Ovary (tissue), 9 donors: ENCODE data around the gene GRIA4. TPM values are rescaled to one million over a fixed set of nuclear protein-coding genes. Genes with fewer than 3 reads are reported as not detected.

ENCODE experiments used
- DNase-seq, 5 donors: peaks; one replicate each; pipeline ENCODE4 v3.0.0-alpha.2; 2019 to 2020
- H3K27ac ChIP-seq, 2 donors: fragments of 200-600 bp; one replicate each; pipeline versions ENCODE4 v1.5.1 to v1.8.0; 2019 to 2022
- H3K27me3 ChIP-seq: fragments of 200-600 bp; one replicate; pipeline ENCODE4 v1.8.0; 2022
- H3K36me3 ChIP-seq: fragments of 200-600 bp; sonication (generic); one replicate; pipeline ENCODE4 v1.5.1; 2019
- H3K4me1 ChIP-seq: one replicate; pipeline ENCODE4 v1.8.1; 2013; ENCODE audit warnings: mild to moderate bottlenecking, moderate library complexity; ENCODE audit not compliant: insufficient read depth
- H3K4me3 ChIP-seq: fragments of 200-600 bp; sonication (generic); one replicate; pipeline ENCODE4 v1.5.1; 2017
- H3K9me3 ChIP-seq, 2 donors: fragments of 200-600 bp in 1 of 2; sonication (generic) in 1 of 2; one replicate each; pipeline versions ENCODE4 v1.5.1 to v1.8.1; 2013 to 2019; ENCODE audit warnings: mild to moderate bottlenecking in 1 of 2, moderate library complexity in 1 of 2
- EP300 ChIP-seq: sonication (generic); formaldehyde crosslinking; IDR thresholded peaks from one replicate; pipeline ENCODE4 v1.6.1; 2017; ENCODE audit warnings: antibody characterized with exemption
- POLR2A ChIP-seq: fragments of 450-650 bp; IDR thresholded peaks from one replicate; pipeline ENCODE4 v1.6.1; 2017; ENCODE audit warnings: antibody characterized with exemption, mild to moderate bottlenecking, moderate library complexity
- WGBS, 3 donors: extraction: QIAGEN DNeasy Blood & Tissue Kit in 1 of 3; methylation state at CpG; one replicate each; pipeline versions ENCODE4 v1.1.5 to v1.1.7; 2013 to 2017; 5-methylcytosine and 5-hydroxymethylcytosine counted together
- intact Hi-C, 4 donors: fragments of 100-400 bp; cut with DNase I; formaldehyde crosslinking; loops; one replicate each; pipeline versions ENCODE4 v1.11.0 to v1.15.1; 2022 to 2023
- polyA plus RNA-seq, 2 donors: library from polyadenylated mRNA; stranded (reverse); fragments of 200-250 nt in 1 of 2; fragments of 350-450 nt in 1 of 2; fragmentation: Illumina TruSeq in 1 of 2; extraction: RNeasy Lipid Tissue Mini Kit (QIAGEN cat#74804) in 1 of 2; gene quantifications; one replicate each; pipeline ENCODE4 v1.2.3, GENCODE V29; 2013 to 2014
- total RNA-seq, 7 donors: library from RNA; depleted of rRNA in 2 of 7; stranded (reverse); fragments of >200 nt in 2 of 7; fragmentation: NEBNext Ultra II Directional in 3 of 7; extraction: Animal tissue kit (Norgen Biotek cat#: 25700) in 3 of 7; gene quantifications; one replicate each; pipeline versions ENCODE4 v1.1.0 to v1.2.4, GENCODE V29; 2016 to 2023
- TF ChIP-seq, protein P1 (sequence below), 3 donors: fragments of 450-650 bp in 2 of 3; fragments of 200-600 bp in 1 of 3; IDR thresholded peaks; one replicate each; pipeline versions ENCODE4 v1.5.1 to v1.8.0; 2016 to 2022; ENCODE audit warnings: antibody characterized with exemption in 3 of 3, mild to moderate bottlenecking in 1 of 3
- donor health status: DM: no; HTN: no; CAD: no; lungs with moderate emphysema.
- donor health status: DM: no; HTN: no; CAD: no.
- donor health status: Bipolar disorder and iron deficiency.
- donor health status: DM: yes; HTN: yes; CAD: no.
- donor health status: DM: no; HTN: no; CAD: no.
- donor health status: DM: yes; HTN: yes; CAD: no.

The GRIA4 gene
- total and polyA plus RNA-seq, 9 donors = 0.07 to 1.1 (median 0.26) TPM; not detected in 3

DNA sequence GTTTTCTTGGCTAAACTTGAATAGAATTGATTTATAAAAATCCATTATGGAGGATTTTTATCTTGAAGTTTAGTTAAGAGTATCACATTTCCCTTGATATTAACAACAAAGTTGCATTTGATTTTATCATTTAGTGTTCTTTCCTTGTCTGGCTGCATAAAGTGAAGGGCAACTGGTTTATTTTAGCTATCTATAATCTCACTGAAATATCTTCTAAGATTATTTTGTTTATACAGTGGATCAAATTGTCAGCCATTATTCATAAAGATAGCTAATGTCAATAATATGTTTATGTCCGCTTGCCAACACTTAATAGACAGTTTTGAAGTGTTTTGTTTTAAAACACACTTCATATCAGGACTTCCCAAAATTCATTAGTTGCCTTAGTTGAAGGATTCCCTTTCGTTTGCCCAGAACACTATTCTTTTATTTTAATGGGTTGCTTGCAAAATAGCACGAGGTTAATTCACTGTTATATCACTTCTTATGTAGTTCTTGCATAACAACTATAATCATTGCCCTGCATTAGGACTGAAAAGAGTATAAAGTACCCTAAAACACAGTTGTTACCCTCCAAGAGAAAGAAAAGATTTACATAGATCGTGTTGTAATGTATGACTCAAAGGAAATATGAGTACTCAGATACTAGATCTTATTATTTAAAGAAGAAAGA, 339.2 kb downstream of the GRIA4 start:
- H3K4me1 ChIP-seq = no peaks in the 10 kb centered on the region
- no peaks in the 10 kb centered on the region for H3K9me3 ChIP-seq
- 68 to 81% (median 73%) methylated on average over 4 of the region's 4 CpGs for WGBS, 3 donors
- TF ChIP-seq, protein P1, sequence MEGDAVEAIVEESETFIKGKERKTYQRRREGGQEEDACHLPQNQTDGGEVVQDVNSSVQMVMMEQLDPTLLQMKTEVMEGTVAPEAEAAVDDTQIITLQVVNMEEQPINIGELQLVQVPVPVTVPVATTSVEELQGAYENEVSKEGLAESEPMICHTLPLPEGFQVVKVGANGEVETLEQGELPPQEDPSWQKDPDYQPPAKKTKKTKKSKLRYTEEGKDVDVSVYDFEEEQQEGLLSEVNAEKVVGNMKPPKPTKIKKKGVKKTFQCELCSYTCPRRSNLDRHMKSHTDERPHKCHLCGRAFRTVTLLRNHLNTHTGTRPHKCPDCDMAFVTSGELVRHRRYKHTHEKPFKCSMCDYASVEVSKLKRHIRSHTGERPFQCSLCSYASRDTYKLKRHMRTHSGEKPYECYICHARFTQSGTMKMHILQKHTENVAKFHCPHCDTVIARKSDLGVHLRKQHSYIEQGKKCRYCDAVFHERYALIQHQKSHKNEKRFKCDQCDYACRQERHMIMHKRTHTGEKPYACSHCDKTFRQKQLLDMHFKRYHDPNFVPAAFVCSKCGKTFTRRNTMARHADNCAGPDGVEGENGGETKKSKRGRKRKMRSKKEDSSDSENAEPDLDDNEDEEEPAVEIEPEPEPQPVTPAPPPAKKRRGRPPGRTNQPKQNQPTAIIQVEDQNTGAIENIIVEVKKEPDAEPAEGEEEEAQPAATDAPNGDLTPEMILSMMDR (IDR thresholded peaks at IDR 0.05) = no peak
- TF ChIP-seq EP300 = no peak
- TF ChIP-seq POLR2A = no peak
- H3K27me3 ChIP-seq = no peaks in the 10 kb centered on the region
- no peak overlapping the region for H3K4me3 ChIP-seq
- H3K36me3 ChIP-seq = no peaks in the 10 kb centered on the region
- DNase-seq = no peak
- no peak overlapping the region for H3K27ac ChIP-seq
- intact Hi-C loops = no loop called here

DNA sequence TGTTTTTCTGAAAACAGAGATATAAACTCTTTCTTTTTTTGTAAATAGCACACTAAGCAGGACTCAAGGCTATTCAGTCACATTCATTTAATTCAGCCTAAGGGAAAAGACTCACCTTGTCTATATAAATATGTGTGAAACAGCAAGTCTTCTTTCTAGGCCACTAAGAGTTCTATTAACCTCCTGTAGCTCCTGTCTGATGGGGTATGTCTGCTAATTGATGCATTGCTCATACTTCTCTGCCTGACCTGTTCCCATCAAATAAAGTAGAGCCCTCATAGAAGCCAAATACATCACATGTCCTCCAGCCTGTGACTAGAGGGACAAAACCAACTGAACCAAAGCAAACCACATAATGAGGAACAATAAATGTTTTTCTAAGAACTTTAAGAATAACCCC, 344.0 kb downstream of the GRIA4 start:
- TF ChIP-seq POLR2A = no peak
- no peak for TF ChIP-seq EP300
- TF ChIP-seq, protein P1 (IDR thresholded peaks at IDR 0.05) = no peak

DNA sequence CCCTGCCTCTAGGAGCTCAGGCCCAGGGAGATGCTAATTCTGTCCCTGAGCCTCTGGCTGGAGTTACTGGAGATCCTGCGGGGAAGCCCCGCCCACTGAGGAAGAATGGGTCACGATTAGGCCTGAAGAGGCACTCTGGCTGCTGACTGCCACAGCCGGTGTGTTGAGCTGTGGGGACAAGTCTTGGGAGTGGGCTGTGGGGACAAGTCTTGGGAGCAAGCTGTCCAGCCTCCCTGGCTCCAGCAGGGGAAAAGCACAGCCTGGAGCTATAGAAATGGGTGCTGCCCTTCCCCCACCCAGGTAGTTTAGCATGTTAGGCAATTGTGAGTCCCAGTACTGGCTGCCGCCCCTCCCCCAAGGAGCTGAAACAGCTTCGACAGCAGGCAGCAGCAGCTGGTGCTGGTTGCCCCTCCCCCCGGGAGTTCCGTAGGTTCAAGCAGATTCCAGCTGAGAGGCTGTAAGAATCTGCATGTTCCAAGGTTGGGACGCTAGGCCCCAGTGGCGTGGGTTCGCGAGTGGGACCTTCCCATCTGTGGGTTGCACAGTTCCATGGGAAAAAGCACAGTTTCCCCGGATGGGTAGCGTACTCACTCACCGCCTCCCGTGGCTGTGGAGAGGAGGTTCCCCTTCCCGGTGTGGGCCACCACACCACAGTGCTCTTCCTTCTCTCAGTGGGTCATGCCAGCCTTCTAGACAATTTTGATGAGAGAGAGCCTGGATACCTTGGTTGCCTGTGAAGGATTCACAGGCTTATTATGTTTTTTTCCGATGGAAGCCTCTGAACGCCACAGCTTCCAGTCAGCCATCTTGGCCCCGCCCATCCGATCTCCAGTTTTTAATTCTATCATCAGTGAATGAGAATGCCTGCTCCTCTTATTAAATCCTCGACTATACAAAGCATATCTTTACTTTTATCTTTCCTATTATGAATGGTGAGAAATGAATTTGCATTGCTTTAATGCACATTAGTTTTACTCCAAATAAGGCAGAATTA, 350.7 kb downstream of the GRIA4 start:
- Histone ChIP-seq H3K36me3 (no peaks in the 10 kb centered on the region), H3K4me1 (no peaks in the 10 kb centered on the region), H3K27me3 (no peaks in the 10 kb centered on the region), H3K9me3 (no peaks in the 10 kb centered on the region), H3K4me3 (no peak overlapping the region), H3K27ac (no peak overlapping the region)
- intact Hi-C loops = no loop called here
- no peak for DNase-seq
- TF ChIP-seq, protein P1 (IDR thresholded peaks at IDR 0.05) = no peak
- no peak for TF ChIP-seq EP300
- no peak for TF ChIP-seq POLR2A
- 85 to 88% (median 85%) methylated on average over 20 to 22 of the region's 22 CpGs for WGBS, 3 donors

More for the DNA sequence above, 344.0 kb downstream of the GRIA4 start:
- no peak for DNase-seq
- no peaks in the 10 kb centered on the region for H3K4me1 ChIP-seq
- intact Hi-C loops = no loop called here
- no peak overlapping the region for H3K4me3 ChIP-seq
- H3K36me3 ChIP-seq = no peaks in the 10 kb centered on the region
- H3K9me3 ChIP-seq = no peaks in the 10 kb centered on the region
- H3K27ac ChIP-seq = no peak overlapping the region
- H3K27me3 ChIP-seq = no peaks in the 10 kb centered on the region

DNA sequence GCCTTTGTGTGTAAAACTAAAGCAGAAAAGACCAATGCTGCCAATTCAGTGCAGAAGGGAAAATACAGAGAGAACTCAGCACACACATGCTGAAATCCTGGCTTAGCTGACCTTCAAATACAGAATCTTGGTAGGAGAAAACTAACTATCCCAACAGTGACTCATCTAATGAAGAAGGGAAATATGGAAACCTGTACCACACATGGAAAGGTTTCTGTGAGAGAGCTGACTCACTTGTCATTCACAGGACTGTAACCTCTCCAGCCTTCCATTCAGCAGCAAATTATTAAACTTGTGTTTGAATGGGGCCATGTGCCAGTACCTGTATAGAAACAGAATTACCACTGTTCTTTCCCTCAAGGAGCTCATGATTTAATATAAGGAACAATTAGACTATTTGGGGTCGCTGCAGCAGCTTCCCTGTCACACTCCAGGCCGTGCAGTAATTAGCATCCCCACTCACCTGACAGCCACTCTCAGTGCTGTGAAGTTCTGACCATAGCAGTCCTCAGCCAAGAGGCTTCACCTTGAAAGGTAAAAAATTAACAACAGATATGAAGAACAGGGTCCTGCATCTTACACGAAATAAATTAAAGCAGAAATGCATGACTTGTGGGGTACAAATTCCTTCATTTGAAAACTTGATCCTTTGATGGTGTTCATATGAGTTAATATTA, 358.3 kb downstream of the GRIA4 start:
- Histone ChIP-seq H3K27me3 (no peaks in the 10 kb centered on the region), H3K36me3 (no peaks in the 10 kb centered on the region), H3K27ac (no peak overlapping the region), H3K9me3 (no peaks in the 10 kb centered on the region), H3K4me3 (no peak overlapping the region), H3K4me1 (no peaks in the 10 kb centered on the region)
- WGBS, 3 donors = 90 to 95% (median 91%) methylated on average over 3 of the region's 3 CpGs
- TF ChIP-seq EP300 (no peak), POLR2A (no peak)
- TF ChIP-seq, protein P1 (IDR thresholded peaks at IDR 0.05) = no peak
- no peak for DNase-seq
- intact Hi-C loops = no loop called here
